Naive thymus-derived CD8-positive, alpha-beta T cell (primary cell): Measurements from ENCODE around the gene RASSF3. TPM values are rescaled to one million over a fixed set of nuclear protein-coding genes. Genes with fewer than 3 reads are reported as not detected.
"Not testable (repeated sequence)": the region's sequence is repeated elsewhere in the genome, so short reads cannot be mapped to it uniquely, and the experiment has no call there.

Experiments
- ATAC-seq, 2 donors: fragments of 150-1000 bp; cut with Tn5 transposase in 1 of 2; sonication (Bioruptor Pico), chemical (Tn5 transposase) in 1 of 2; 1 replicate in 1 of 2; 2 replicates in 1 of 2; pipeline ENCODE4 v1.10.0; 2021; ENCODE audit warnings: mild to moderate bottlenecking in 2 of 2, moderate library complexity in 2 of 2
- POLR2A ChIA-PET: fragments of 350-600 bp; sonication (Branson Sonifier 250); formaldehyde crosslinking; loops from one replicate; lab custom pipeline; 2021; ENCODE audit warnings: antibody characterized with exemption; lab: Charles Lee
- DNase-seq, 10 donors: peaks; one replicate each; pipeline versions ENCODE4 v3.0.0 to v3.0.0-alpha.2; 2020 to 2022
- H3K27ac Mint-ChIP-seq, 10 donors: one replicate each; pipeline ENCODE4 v1.8.0; 2020 to 2022; ENCODE audit warnings: mild to moderate bottlenecking in 10 of 10, mixed read lengths in 10 of 10, moderate library complexity in 4 of 10, inconsistent platforms in 1 of 10
- H3K27me3 Mint-ChIP-seq, 5 donors: one replicate each; pipeline ENCODE4 v1.8.0; 2021 to 2022; ENCODE audit warnings: mixed read lengths in 5 of 5
- H3K36me3 Mint-ChIP-seq, 3 donors: one replicate each; pipeline ENCODE4 v1.8.0; 2020 to 2022; ENCODE audit warnings: mixed read lengths in 3 of 3, mild to moderate bottlenecking in 2 of 3, inconsistent platforms in 1 of 3
- H3K4me1 Mint-ChIP-seq, 4 donors: one replicate each; pipeline ENCODE4 v1.8.0; 2021 to 2022; ENCODE audit warnings: mixed read lengths in 4 of 4
- H3K4me3 Mint-ChIP-seq, 10 donors: one replicate each; pipeline ENCODE4 v1.8.0; 2020 to 2022; ENCODE audit warnings: mild to moderate bottlenecking in 10 of 10, mixed read lengths in 10 of 10, moderate library complexity in 6 of 10, inconsistent platforms in 1 of 10
- H3K9me3 Mint-ChIP-seq, 9 donors: one replicate each; pipeline ENCODE4 v1.8.0; 2020 to 2022; ENCODE audit warnings: mixed read lengths in 9 of 9, mild to moderate bottlenecking in 3 of 9, inconsistent platforms in 1 of 9, moderate library complexity in 1 of 9
- polyA plus RNA-seq, 3 donors: library from polyadenylated mRNA; unstranded; fragments of 300-500 nt; fragmentation: Illumina TruSeq; gene quantifications; one replicate each; pipeline ENCODE4 v1.2.3, GENCODE V29; 2021
- total RNA-seq, 8 experiments: library from RNA in 2 of 8; stranded (reverse) in 2 of 8; gene quantifications; one replicate each; pipeline ENCODE4 v1.2.3 and lab custom pipeline; 2021 to 2026

Gene RASSF3
- total and polyA plus RNA-seq, 5 experiments from 2014 or later, result 5.5 to 177 (median 7.8) TPM

GRCh38 chr12:64577046-64577445, 33.2 kb upstream of the RASSF3 start:
- peaks cover 0 to 7% (median 0%) of the 10 kb centered on the region in 9 donors for H3K9me3 Mint-ChIP-seq
- H3K4me1 Mint-ChIP-seq, result peaks cover under 1 to 2% (median 1%) of the 10 kb centered on the region in 4 donors
- no peaks in the 10 kb centered on the region for H3K36me3 Mint-ChIP-seq
- H3K4me3 Mint-ChIP-seq, result no peak overlapping the region
- H3K27me3 Mint-ChIP-seq, result no peaks in the 10 kb centered on the region
- ATAC-seq (no peak), DNase-seq (no peak)
- H3K27ac Mint-ChIP-seq, result no peak overlapping the region
- POLR2A ChIA-PET, result no interaction called here

GRCh38 chr12:64578566-64578965, 31.7 kb upstream of the RASSF3 start:
- peaks cover 5 to 16% (median 14%) of the 10 kb centered on the region in 4 donors for H3K4me1 Mint-ChIP-seq
- H3K36me3 Mint-ChIP-seq, result no peaks in the 10 kb centered on the region
- POLR2A ChIA-PET, result interaction anchor here (0.7 kb wide), 1 partner anchor 87 kb away, joined by 5 read pairs; no protein-coding TSS in a partner anchor
- no peak overlapping the region for H3K27ac Mint-ChIP-seq
- H3K4me3 Mint-ChIP-seq, result no peak overlapping the region
- peaks cover 0 to 7% (median 0%) of the 10 kb centered on the region in 9 donors for H3K9me3 Mint-ChIP-seq
- no peak for DNase-seq
- H3K27me3 Mint-ChIP-seq, result no peaks in the 10 kb centered on the region
- ATAC-seq, result no peak

- peaks cover 0 to 5% (median 0%) of the 10 kb centered on the region in 9 donors for H3K9me3 Mint-ChIP-seq
- ATAC-seq (no peak), DNase-seq (no peak)
- H3K4me3 Mint-ChIP-seq, result no peak overlapping the region
- POLR2A ChIA-PET, result no interaction called here
- H3K27ac Mint-ChIP-seq, result no peak overlapping the region
- peaks cover 16 to 33% (median 30%) of the 10 kb centered on the region in 4 donors for H3K4me1 Mint-ChIP-seq
- H3K27me3 Mint-ChIP-seq, result no peaks in the 10 kb centered on the region
- no peaks in the 10 kb centered on the region for H3K36me3 Mint-ChIP-seq
These were observed 29.6 kb upstream of the RASSF3 start for GRCh38 chr12:64580681-64581080.

- H3K4me3 Mint-ChIP-seq, result peak overlapping the region in 4 of 10 donors; percentile 14 to 82 (median 45)
These were observed 28.2 kb upstream of the RASSF3 start for GRCh38 chr12:64582114-64582513.

GRCh38 chr12:64582862-64583261, 27.4 kb upstream of the RASSF3 start:
- POLR2A ChIA-PET, result interaction anchor here (1.2 to 2.8 kb wide), 4 partner anchors 8 to 27 kb away, joined by 3 to 39 read pairs (median 9); partner anchors contain the start of gene RASSF3
- DNase-seq, result no peak
- H3K4me3 Mint-ChIP-seq, result peak overlapping the region in 9 of 10 donors; percentile 16 to 85 (median 70)
- no peaks in the 10 kb centered on the region for H3K9me3 Mint-ChIP-seq
- H3K27me3 Mint-ChIP-seq, result no peaks in the 10 kb centered on the region
- ATAC-seq, result peak; percentile 46 to 57
- H3K36me3 Mint-ChIP-seq, result no peaks in the 10 kb centered on the region
- peak overlapping the region; percentile 29 to 92 (median 84) for H3K27ac Mint-ChIP-seq
- peaks cover 16 to 33% (median 30%) of the 10 kb centered on the region in 4 donors for H3K4me1 Mint-ChIP-seq

More at GRCh38 chr12:64582114-64582513, 28.2 kb upstream of the RASSF3 start:
- Mint-ChIP-seq H3K36me3 (no peaks in the 10 kb centered on the region), H3K27ac (peak overlapping the region in 9 of 10 donors; percentile 7 to 91 (median 64)), H3K27me3 (no peaks in the 10 kb centered on the region), H3K9me3 (no peaks in the 10 kb centered on the region), H3K4me1 (peaks cover 16 to 33% (median 30%) of the 10 kb centered on the region in 4 donors)
- no peak for ATAC-seq
- POLR2A ChIA-PET, result interaction anchor here (2.6 to 2.8 kb wide), 2 partner anchors 10 to 28 kb away, joined by 12 to 39 read pairs; partner anchors contain the start of gene RASSF3
- no peak for DNase-seq

GRCh38 chr12:64583395-64583770, 26.9 kb upstream of the RASSF3 start:
- Mint-ChIP-seq H3K4me1 (peaks cover 16 to 33% (median 30%) of the 10 kb centered on the region in 4 donors), H3K27ac (peak overlapping the region; percentile 29 to 92 (median 84)), H3K4me3 (peak overlapping the region; percentile 48 to 85 (median 70))
- H3K36me3 Mint-ChIP-seq, H3K27me3 Mint-ChIP-seq, DNase-seq, ATAC-seq, H3K9me3 Mint-ChIP-seq: not testable (repeated sequence)
- POLR2A ChIA-PET, result interaction anchor here (1.2 to 2.8 kb wide), 5 partner anchors 9 to 27 kb away, joined by 3 to 39 read pairs (median 6); partner anchors contain the start of gene RASSF3

GRCh38 chr12:64583771-64584421, 26.4 kb upstream of the RASSF3 start:
- Mint-ChIP-seq H3K36me3 (no peaks in the 10 kb centered on the region), H3K27ac (peak overlapping the region; percentile 41 to 92 (median 84)), H3K27me3 (no peaks in the 10 kb centered on the region), H3K4me1 (peaks cover 16 to 33% (median 30%) of the 10 kb centered on the region in 4 donors), H3K4me3 (peak overlapping the region; percentile 48 to 85 (median 70)), H3K9me3 (no peaks in the 10 kb centered on the region)
- DNase-seq, result peak in 2 of 10 donors; percentile 23
- peak; percentile 53 to 57 for ATAC-seq
- POLR2A ChIA-PET, result interaction anchor here (1.0 to 2.8 kb wide), 5 partner anchors 9 to 26 kb away, joined by 3 to 39 read pairs (median 6); partner anchors contain the start of gene RASSF3

GRCh38 chr12:64585104-64585503, 25.2 kb upstream of the RASSF3 start:
- ATAC-seq (no peak), DNase-seq (no peak)
- H3K9me3 Mint-ChIP-seq, result no peaks in the 10 kb centered on the region
- no peaks in the 10 kb centered on the region for H3K36me3 Mint-ChIP-seq
- H3K4me1 Mint-ChIP-seq, result peaks cover 16 to 33% (median 30%) of the 10 kb centered on the region in 4 donors
- peak overlapping the region in 4 of 10 donors; percentile 33 to 91 (median 62) for H3K27ac Mint-ChIP-seq
- peak overlapping the region in 1 of 10 donors; percentile 36 for H3K4me3 Mint-ChIP-seq
- no peaks in the 10 kb centered on the region for H3K27me3 Mint-ChIP-seq
- POLR2A ChIA-PET, result interaction anchor here (0.6 to 1.8 kb wide), 5 partner anchors 9 to 122 kb away, joined by 3 to 6 read pairs (median 4); no protein-coding TSS in a partner anchor

GRCh38 chr12:64587447-64587846, 22.8 kb upstream of the RASSF3 start:
- ATAC-seq (no peak), DNase-seq (no peak)
- Mint-ChIP-seq H3K27me3 (no peaks in the 10 kb centered on the region), H3K4me3 (no peak overlapping the region), H3K36me3 (no peaks in the 10 kb centered on the region), H3K27ac (peak overlapping the region in 2 of 10 donors; percentile 20 to 64), H3K9me3 (no peaks in the 10 kb centered on the region), H3K4me1 (peaks cover 13 to 29% (median 26%) of the 10 kb centered on the region in 4 donors)
- POLR2A ChIA-PET, result interaction anchor here (0.7 to 0.9 kb wide), 2 partner anchors 16 to 76 kb away, joined by 3 to 4 read pairs; no protein-coding TSS in a partner anchor

- H3K4me1 Mint-ChIP-seq, result peaks cover 0 to 8% (median 7%) of the 10 kb centered on the region in 4 donors
- H3K9me3 Mint-ChIP-seq, result no peaks in the 10 kb centered on the region
- POLR2A ChIA-PET, result interaction anchor here (0.6 to 1.2 kb wide), 4 partner anchors 19 to 107 kb away, joined by 3 to 5 read pairs (median 4); no protein-coding TSS in a partner anchor
- H3K27ac Mint-ChIP-seq, result no peak overlapping the region
- no peaks in the 10 kb centered on the region for H3K27me3 Mint-ChIP-seq
- no peak overlapping the region for H3K4me3 Mint-ChIP-seq
- ATAC-seq (no peak), DNase-seq (no peak)
- H3K36me3 Mint-ChIP-seq, result no peaks in the 10 kb centered on the region
These were observed 20.1 kb upstream of the RASSF3 start for GRCh38 chr12:64590183-64590582.

GRCh38 chr12:64595863-64596793, 14.2 kb upstream of the RASSF3 start:
- ATAC-seq (no peak), DNase-seq (no peak)
- peak overlapping the region; percentile 7 to 88 (median 42) for H3K27ac Mint-ChIP-seq
- POLR2A ChIA-PET, result interaction anchor here (0.8 to 1.3 kb wide), 4 partner anchors 12 to 72 kb away, joined by 3 to 5 read pairs (median 4); no protein-coding TSS in a partner anchor
- no peaks in the 10 kb centered on the region for H3K9me3 Mint-ChIP-seq
- peaks cover 0 to 1% (median 0%) of the 10 kb centered on the region in 5 donors for H3K27me3 Mint-ChIP-seq
- peaks cover 23 to 54% (median 46%) of the 10 kb centered on the region in 4 donors for H3K4me1 Mint-ChIP-seq
- peak overlapping the region in 8 of 10 donors; percentile 6 to 54 (median 40) for H3K4me3 Mint-ChIP-seq
- H3K36me3 Mint-ChIP-seq, result no peaks in the 10 kb centered on the region
